Stimulated activated CD8-positive, alpha-beta memory T cell treated with anti-CD3 and anti-CD28 coated beads, Interleukin-7, amount 100 ng/mL, for 48 hours (primary cell): ENCODE results near the gene IRF2.

Source experiments
- DNase-seq, 2 donors: peaks; one replicate each; pipeline ENCODE4 v3.0.0-alpha.2; 2020; ENCODE audit warnings: low read depth in 1 of 2; ENCODE audit errors: extremely low read depth in 1 of 2

Gene IRF2

GRCh38 chr4:184475096-184475461 is 729 bp upstream of the IRF2 start:
- peak; percentile 40 to 60 for DNase-seq

- DNase-seq, result peak in 1 of 2 donors; percentile 16
These were observed 669 bp downstream of the IRF2 start for GRCh38 chr4:184473499-184474262.

- peak in 1 of 2 donors; percentile 54 for DNase-seq
These were observed 1.5 kb downstream of the IRF2 start for GRCh38 chr4:184472614-184473498.

GRCh38 chr4:184471881-184472613 is 2.3 kb downstream of the IRF2 start:
- DNase-seq, result no peak

- no peak for DNase-seq
These were observed 3.6 kb downstream of the IRF2 start for GRCh38 chr4:184470785-184471110.

GRCh38 chr4:184466634-184467033 is 7.7 kb downstream of the IRF2 start:
- no peak for DNase-seq

- no peak for DNase-seq
These were observed 9.4 kb downstream of the IRF2 start for GRCh38 chr4:184464759-184465454.

- DNase-seq, result no peak
These were observed 10.5 kb downstream of the IRF2 start for GRCh38 chr4:184463856-184464255.

GRCh38 chr4:184463158-184463557 is 11.2 kb downstream of the IRF2 start:
- DNase-seq, result no peak

GRCh38 chr4:184462724-184463123 is 11.6 kb downstream of the IRF2 start:
- no peak for DNase-seq

- DNase-seq, result no peak
These were observed 12.5 kb downstream of the IRF2 start for GRCh38 chr4:184461711-184462441.

GRCh38 chr4:184460499-184461285 is 13.7 kb downstream of the IRF2 start:
- no peak for DNase-seq

- no peak for DNase-seq
These were observed 14.9 kb downstream of the IRF2 start for GRCh38 chr4:184459413-184459812.

GRCh38 chr4:184457535-184458249 is 16.7 kb downstream of the IRF2 start:
- no peak for DNase-seq

- DNase-seq, result no peak
These were observed 18.0 kb downstream of the IRF2 start for GRCh38 chr4:184456337-184456736.

- no peak for DNase-seq
These were observed 19.1 kb downstream of the IRF2 start for GRCh38 chr4:184455299-184455698.

- DNase-seq, result no peak
These were observed 20.8 kb downstream of the IRF2 start for GRCh38 chr4:184453365-184454160.

- DNase-seq, result no peak
These were observed 21.6 kb downstream of the IRF2 start for GRCh38 chr4:184452740-184453139.
